Brain microvascular endothelial cell (primary cell): ENCODE measurements around the gene GNG7.

ENCODE experiments used
- DNase-seq: peaks from one replicate; pipeline ENCODE4 v3.0.0-alpha.2; 2020
- H3K27ac ChIP-seq: fragments of 250-450 bp; sonication (Bioruptor Pico); 2 replicates; pipeline ENCODE4 v1.5.1; 2020; ENCODE audit warnings: mild to moderate bottlenecking, moderate library complexity
- H3K27me3 ChIP-seq: fragments of 250-450 bp; sonication (Bioruptor Pico); replicated peaks from 2 replicates; pipeline ENCODE4 v1.5.1; 2020; ENCODE audit warnings: mild to moderate bottlenecking
- H3K36me3 ChIP-seq: fragments of 250-450 bp; sonication (Bioruptor Pico); replicated peaks from 2 replicates; pipeline ENCODE4 v1.5.1; 2020; ENCODE audit warnings: mild to moderate bottlenecking
- H3K4me3 ChIP-seq: 2 replicates; pipeline ENCODE4 v1.5.1; 2011; ENCODE audit warnings: low read depth, mild to moderate bottlenecking, control low read depth, low read length, moderate library complexity
- in situ Hi-C: cut with HindIII; loops from 2 replicates; pipeline ENCODE4 v1.10.0; 2017; ENCODE audit warnings: low sequenced_read_pairs, low pct_ligation_motif_present
- TF ChIP-seq, protein P1 (sequence below): IDR thresholded peaks from 2 replicates; pipeline ENCODE4 v1.5.1; 2011; ENCODE audit warnings: low read depth, mild to moderate bottlenecking, moderate library complexity, low read length, control low read depth, inconsistent platforms; ENCODE audit errors: missing control alignments

Gene GNG7

DNA sequence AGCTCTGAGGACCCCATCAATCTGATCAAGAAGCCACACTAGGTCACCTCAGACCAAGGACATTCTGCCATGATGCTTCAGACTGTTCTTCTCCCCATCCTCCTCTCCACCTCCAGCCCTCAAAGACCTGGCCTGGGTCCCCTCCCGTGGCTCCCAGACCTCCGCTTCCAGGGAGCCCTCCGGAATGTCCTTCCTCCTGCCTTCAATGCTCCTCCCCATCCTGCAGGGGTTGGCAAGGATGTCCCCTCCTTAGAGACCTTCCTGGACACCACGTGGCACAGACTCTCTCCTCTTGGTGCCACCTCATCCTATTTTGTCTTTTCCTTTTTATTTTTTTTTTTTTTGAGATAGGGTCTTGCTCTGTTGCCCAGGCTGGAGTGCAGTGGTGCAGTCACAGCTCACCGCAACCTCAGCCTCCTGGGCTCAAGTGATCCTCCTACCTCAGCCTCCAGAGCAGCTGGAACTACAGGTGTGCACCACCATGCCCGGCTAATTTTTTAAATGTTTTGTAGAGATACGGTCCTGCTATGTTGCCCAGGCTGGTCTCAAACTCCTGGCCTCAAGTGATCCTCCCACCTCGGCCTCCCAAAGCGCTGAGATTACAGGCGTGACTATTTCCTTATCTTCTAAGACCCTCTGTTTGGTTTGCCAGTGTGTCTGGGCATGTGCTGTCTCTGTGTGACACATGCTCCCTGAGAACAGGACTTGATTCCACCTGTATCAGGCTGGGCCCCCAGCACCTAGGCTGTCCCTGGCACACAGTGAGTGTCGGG, 84.9 kb downstream of the GNG7 start:
- no peaks in the 10 kb centered on the region for H3K27me3 ChIP-seq

DNA sequence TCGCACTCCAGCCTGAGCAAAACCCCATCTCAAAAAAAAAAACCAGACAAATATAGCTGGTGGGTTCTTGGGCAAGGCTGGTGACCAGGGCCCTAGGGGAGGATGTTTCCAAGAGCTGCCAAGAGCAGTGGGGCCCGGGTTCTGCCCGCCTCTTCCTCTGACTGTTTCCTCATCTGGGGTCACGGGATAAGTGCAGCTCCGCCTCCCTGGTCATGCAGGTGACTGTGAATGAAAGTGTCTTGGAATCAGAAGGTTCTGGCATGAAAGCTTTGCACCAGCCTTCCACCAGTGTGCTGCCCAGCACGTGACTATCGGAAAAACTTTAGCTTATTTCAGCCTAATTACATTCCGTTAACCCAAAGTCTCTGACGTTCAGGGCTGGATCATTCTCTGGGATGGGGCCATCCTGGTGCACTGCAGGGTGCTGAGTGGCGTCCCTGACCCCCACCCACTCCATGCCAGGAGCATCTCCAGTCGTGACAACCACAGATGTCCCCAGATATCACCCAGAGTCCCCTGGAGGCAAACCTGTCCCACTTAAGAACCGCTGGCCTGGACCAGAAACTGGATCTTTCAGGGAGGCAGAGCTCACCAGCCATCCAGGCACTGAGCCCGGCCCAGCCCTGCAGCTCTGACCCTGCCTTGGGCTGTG, 85.6 kb downstream of the GNG7 start:
- H3K36me3 ChIP-seq, result no peaks in the 10 kb centered on the region
- no peak for DNase-seq
- no peaks in the 10 kb centered on the region for H3K27me3 ChIP-seq
- TF ChIP-seq, protein P1, sequence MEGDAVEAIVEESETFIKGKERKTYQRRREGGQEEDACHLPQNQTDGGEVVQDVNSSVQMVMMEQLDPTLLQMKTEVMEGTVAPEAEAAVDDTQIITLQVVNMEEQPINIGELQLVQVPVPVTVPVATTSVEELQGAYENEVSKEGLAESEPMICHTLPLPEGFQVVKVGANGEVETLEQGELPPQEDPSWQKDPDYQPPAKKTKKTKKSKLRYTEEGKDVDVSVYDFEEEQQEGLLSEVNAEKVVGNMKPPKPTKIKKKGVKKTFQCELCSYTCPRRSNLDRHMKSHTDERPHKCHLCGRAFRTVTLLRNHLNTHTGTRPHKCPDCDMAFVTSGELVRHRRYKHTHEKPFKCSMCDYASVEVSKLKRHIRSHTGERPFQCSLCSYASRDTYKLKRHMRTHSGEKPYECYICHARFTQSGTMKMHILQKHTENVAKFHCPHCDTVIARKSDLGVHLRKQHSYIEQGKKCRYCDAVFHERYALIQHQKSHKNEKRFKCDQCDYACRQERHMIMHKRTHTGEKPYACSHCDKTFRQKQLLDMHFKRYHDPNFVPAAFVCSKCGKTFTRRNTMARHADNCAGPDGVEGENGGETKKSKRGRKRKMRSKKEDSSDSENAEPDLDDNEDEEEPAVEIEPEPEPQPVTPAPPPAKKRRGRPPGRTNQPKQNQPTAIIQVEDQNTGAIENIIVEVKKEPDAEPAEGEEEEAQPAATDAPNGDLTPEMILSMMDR, result no peak
- in situ Hi-C loops, result no loop called here
- no peak overlapping the region for H3K4me3 ChIP-seq
- no peak overlapping the region for H3K27ac ChIP-seq

More for the DNA sequence above, 84.9 kb downstream of the GNG7 start:
- no peak for DNase-seq
- Histone ChIP-seq H3K4me3 (no peak overlapping the region), H3K27ac (no peak overlapping the region), H3K36me3 (no peaks in the 10 kb centered on the region)
- TF ChIP-seq, protein P1, result no peak
- in situ Hi-C loops, result no loop called here

DNA sequence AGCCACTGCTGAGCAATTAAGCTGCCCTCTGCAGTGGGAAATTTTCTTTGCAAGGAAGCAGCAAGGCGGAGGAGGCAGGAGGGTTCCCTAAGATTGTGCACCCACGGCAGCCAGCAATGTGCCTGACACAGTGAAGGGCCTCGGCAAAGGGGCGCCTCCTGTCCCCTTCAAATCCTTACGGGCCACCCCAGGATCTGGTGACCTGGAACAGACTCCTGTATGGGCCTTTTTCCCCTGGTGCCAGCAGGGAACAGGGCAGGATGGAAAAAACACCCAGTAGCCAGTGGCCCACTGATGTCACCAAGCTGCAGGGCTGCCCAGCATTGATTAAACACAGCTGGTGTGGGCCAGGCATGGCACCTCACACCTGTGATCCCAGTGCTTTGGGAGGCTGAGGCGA, 86.7 kb downstream of the GNG7 start:
- no peaks in the 10 kb centered on the region for H3K27me3 ChIP-seq
- no peak for DNase-seq
- TF ChIP-seq, protein P1, result no peak

DNA sequence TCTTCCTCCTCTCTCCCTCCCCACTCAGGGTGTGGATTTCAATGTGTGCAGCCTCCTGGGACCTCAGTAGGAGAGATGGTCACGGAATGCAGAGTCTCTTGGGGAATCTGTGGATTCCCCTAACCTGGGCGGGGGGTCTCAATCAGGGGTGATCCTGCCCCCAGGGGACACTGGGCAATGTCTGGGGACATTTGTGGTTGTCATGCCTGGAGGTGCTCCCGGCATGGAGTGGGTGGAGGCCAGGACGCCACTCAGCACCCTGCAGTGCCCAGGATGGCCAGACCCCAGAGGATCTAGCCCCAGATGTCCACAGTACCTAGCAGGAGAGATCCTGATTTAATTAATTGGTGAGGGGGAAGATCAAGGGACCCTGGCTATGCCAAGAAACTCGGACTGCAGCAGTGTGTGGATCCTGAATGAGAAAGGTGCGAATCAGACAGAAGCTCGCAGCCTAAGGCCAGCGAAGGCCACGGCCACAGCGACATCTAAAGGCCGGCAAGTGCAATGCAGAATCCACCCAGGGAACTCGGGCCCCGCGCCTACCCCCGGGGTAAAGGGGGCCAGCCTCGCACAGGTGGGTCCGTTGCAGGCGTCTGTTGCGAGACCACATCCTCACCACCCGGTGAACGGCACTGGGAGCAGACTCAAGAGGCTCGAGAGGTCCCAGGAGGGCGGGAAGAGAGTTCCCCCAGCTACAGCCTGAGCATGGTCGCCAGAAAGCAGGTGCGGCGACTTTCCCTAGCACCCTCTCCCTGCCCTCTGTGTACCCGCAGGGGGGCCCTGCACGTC, 88.8 kb downstream of the GNG7 start:
- TF ChIP-seq, protein P1, result peak; percentile 94
- Histone ChIP-seq H3K27ac (no peak overlapping the region), H3K4me3 (no peak overlapping the region), H3K27me3 (no peaks in the 10 kb centered on the region), H3K36me3 (no peaks in the 10 kb centered on the region)
- in situ Hi-C loops, result no loop called here
- DNase-seq, result no peak

More for the DNA sequence above, 86.7 kb downstream of the GNG7 start:
- Histone ChIP-seq H3K27ac (no peak overlapping the region), H3K36me3 (no peaks in the 10 kb centered on the region), H3K4me3 (no peak overlapping the region)
- in situ Hi-C loops, result no loop called here

DNA sequence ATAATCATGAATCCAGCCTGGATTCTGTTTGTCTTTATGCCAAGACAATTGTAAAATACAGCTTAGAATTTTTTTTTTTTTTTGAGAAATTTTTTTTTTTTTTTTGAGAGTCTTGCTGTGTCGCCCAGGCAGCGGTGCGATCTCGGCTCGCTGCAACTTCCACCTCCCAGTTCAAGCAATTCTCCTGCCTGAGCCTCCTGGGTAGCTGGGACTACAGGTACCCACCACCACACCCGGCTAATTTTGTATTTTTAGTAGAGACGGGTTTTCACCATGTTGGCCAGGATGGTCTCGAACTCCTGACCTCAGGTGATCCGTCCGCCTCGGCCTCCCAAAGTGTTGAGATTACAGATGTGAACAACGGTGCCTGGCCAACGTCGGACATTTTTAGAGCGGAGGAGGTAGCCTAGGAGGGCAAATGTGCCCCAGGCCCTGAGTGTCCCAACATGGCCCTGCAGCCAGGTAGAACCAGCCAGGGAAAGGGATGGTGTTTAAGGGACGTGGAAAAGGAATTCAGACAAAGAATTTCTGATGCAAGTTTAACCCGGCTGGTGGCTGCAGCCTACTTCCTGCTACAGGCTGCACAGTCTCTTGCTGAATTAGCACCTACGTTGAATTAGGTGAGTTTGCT, 89.8 kb downstream of the GNG7 start:
- no peak overlapping the region for H3K27ac ChIP-seq
- H3K27me3 ChIP-seq, result no peaks in the 10 kb centered on the region
- no peaks in the 10 kb centered on the region for H3K36me3 ChIP-seq
- DNase-seq, result no peak
- TF ChIP-seq, protein P1, result no peak
- in situ Hi-C loops, result no loop called here
- H3K4me3 ChIP-seq, result no peak overlapping the region
